B cell (primary cell): ENCODE results near the gene ATG13. TPM values are rescaled to one million over a fixed set of nuclear protein-coding genes. Genes with fewer than 3 reads are reported as not detected.

Source experiments
- ATAC-seq: fragments of 200-7000 bp; cut with Tn5 transposase; one replicate; pipeline ENCODE4 v1.10.0; 2021; ENCODE audit warnings: low read depth, mild to moderate bottlenecking, moderate number of reproducible peaks, moderate library complexity
- CTCF ChIA-PET: fragments of 350-600 bp; sonication (Branson Sonifier 250); formaldehyde crosslinking; loops from one replicate; lab custom pipeline; 2021; ENCODE audit warnings: antibody characterized with exemption, inconsistent platforms; lab: Charles Lee
- POLR2A ChIA-PET: fragments of 350-600 bp; sonication (Branson Sonifier 250); formaldehyde crosslinking; loops from one replicate; lab custom pipeline; 2021; ENCODE audit warnings: antibody characterized with exemption; lab: Charles Lee
- DNase-seq: peaks from one replicate; pipeline ENCODE4 v3.0.0; 2013
- H2AFZ ChIP-seq: 2 replicates; pipeline ENCODE4 v1.6.1; 2012; ENCODE audit warnings: mild to moderate bottlenecking, low read depth, low read length; ENCODE audit not compliant: insufficient read depth, poor library complexity, severe bottlenecking
- H3K27ac ChIP-seq, 2 donors: 1 replicate in 1 of 2; 2 replicates in 1 of 2; pipeline ENCODE4 v1.5.1; 2012 to 2013; ENCODE audit warnings: low read length in 2 of 2, mild to moderate bottlenecking in 2 of 2, moderate library complexity in 1 of 2
- H3K27me3 ChIP-seq, 4 experiments: fragments of 200-600 bp in 1 of 4; sonication (generic) in 1 of 4; replicated peaks in 1 of 4; 1 replicate in 2 of 4; 2 replicates in 2 of 4; pipeline versions ENCODE4 v1.6.1 to v1.7.0; 2013 to 2016; ENCODE audit warnings: low read length in 3 of 4, mild to moderate bottlenecking in 2 of 4, mixed read lengths in 1 of 4, moderate library complexity in 1 of 4; ENCODE audit not compliant: insufficient read depth in 4 of 4, control insufficient read depth in 3 of 4; ENCODE audit errors: control extremely low read depth in 1 of 4
- H3K36me3 ChIP-seq, 2 experiments: replicated peaks in 1 of 2; 1 replicate in 1 of 2; 2 replicates in 1 of 2; pipeline versions ENCODE4 v1.6.1 to v1.7.1; 2013; ENCODE audit warnings: low read length in 1 of 2; ENCODE audit not compliant: insufficient read depth in 2 of 2, control insufficient read depth in 1 of 2; ENCODE audit errors: control extremely low read depth in 1 of 2, extremely low read depth in 1 of 2
- H3K4me1 ChIP-seq, 2 donors: fragments of 200-600 bp in 1 of 2; sonication (generic) in 1 of 2; 1 replicate in 1 of 2; 2 replicates in 1 of 2; pipeline versions ENCODE4 v1.5.1 to v1.6.1; 2013 to 2017; ENCODE audit warnings: low read length in 2 of 2; ENCODE audit not compliant: control insufficient read depth in 2 of 2, insufficient read depth in 2 of 2
- H3K4me2 ChIP-seq: replicated peaks from 2 replicates; pipeline ENCODE3; 2012; ENCODE audit warnings: mild to moderate bottlenecking, low read depth, low read length; ENCODE audit not compliant: poor library complexity, severe bottlenecking
- H3K4me3 ChIP-seq, 5 experiments: fragments of 200-600 bp in 1 of 5; sonication (generic) in 1 of 5; 1 replicate in 3 of 5; 2 replicates in 2 of 5; pipeline versions ENCODE4 v1.5.1 to v1.7.0; 2011 to 2016; ENCODE audit warnings: low read length in 4 of 5, mild to moderate bottlenecking in 4 of 5, low read depth in 2 of 5, control low read depth in 1 of 5, moderate library complexity in 1 of 5; ENCODE audit not compliant: insufficient read depth in 1 of 5; ENCODE audit errors: control extremely low read depth in 1 of 5, extremely low read depth in 1 of 5
- H3K79me2 ChIP-seq: fragments of 200-600 bp; sonication (generic); one replicate; pipeline ENCODE4 v1.6.0; 2016; ENCODE audit warnings: low read length; ENCODE audit not compliant: control insufficient read depth, insufficient read depth
- H3K9ac ChIP-seq: fragments of 200-600 bp; sonication (generic); 2 replicates; pipeline ENCODE4 v1.6.1; 2017; ENCODE audit warnings: mild to moderate bottlenecking, low read length, moderate library complexity
- H3K9me3 ChIP-seq, 3 donors: one replicate each; pipeline versions ENCODE4 v1.6.1 to v1.7.1; 2013; ENCODE audit warnings: low read length in 2 of 3; ENCODE audit not compliant: control insufficient read depth in 2 of 3, insufficient read depth in 1 of 3; ENCODE audit errors: control extremely low read depth in 1 of 3
- H4K20me1 ChIP-seq: 2 replicates; pipeline ENCODE4 v1.6.0; 2012; ENCODE audit warnings: mild to moderate bottlenecking, low read length; ENCODE audit not compliant: insufficient read depth, control insufficient read depth, poor library complexity, severe bottlenecking
- H3K27ac Mint-ChIP-seq: one replicate; pipeline ENCODE4 v1.8.0; 2021; ENCODE audit warnings: mixed read lengths
- H3K27me3 Mint-ChIP-seq: one replicate; pipeline ENCODE4 v1.8.0; 2021; ENCODE audit warnings: mixed read lengths
- H3K4me1 Mint-ChIP-seq: one replicate; pipeline ENCODE4 v1.8.0; 2021; ENCODE audit warnings: mixed read lengths
- H3K4me3 Mint-ChIP-seq: one replicate; pipeline ENCODE4 v1.8.0; 2021; ENCODE audit warnings: mixed read lengths
- H3K9me3 Mint-ChIP-seq: one replicate; pipeline ENCODE4 v1.8.0; 2022; ENCODE audit warnings: mixed read lengths; ENCODE audit not compliant: insufficient read depth
- EZH2 ChIP-seq: IDR thresholded peaks from 2 replicates; pipeline ENCODE4 v1.6.1; 2012; ENCODE audit warnings: borderline replicate concordance, low read depth, mild to moderate bottlenecking, moderate library complexity, low read length; ENCODE audit not compliant: insufficient read depth, poor library complexity, severe bottlenecking
- WGBS: methylation state at CpG from one replicate; pipeline ENCODE4 v1.1.5; 2013; ENCODE audit warnings: missing lambda C conversion rate; ENCODE audit not compliant: insufficient coverage; 5-methylcytosine and 5-hydroxymethylcytosine counted together
- intact Hi-C: fragments of 100-400 bp; cut with micrococcal nuclease; formaldehyde crosslinking; loops from one replicate; pipeline ENCODE4 v1.10.0; 2022
- polyA plus RNA-seq: library from polyadenylated mRNA; depleted of rRNA; stranded (reverse); fragments of >200 nt; gene quantifications from 2 replicates; pipeline ENCODE4 v1.2.3, GENCODE V29; 2012
- total RNA-seq, 2 donors: library from RNA; stranded (reverse); fragments of 120-200 nt in 1 of 2; gene quantifications; 1 replicate in 1 of 2; 2 replicates in 1 of 2; pipeline versions ENCODE4 v1.2.3 to v1.2.4, GENCODE V29; 2013 to 2022
- TF ChIP-seq, protein P1 (sequence below): fragments of 200-600 bp; IDR thresholded peaks from one replicate; pipeline ENCODE4 v1.8.0; 2022; ENCODE audit warnings: antibody characterized with exemption, mild to moderate bottlenecking

ATG13 gene
- total and polyA plus RNA-seq, 2 donors (not counting 1 experiment from before 2014, with no cell fraction given), result 48.5 to 88.8 TPM

DNA sequence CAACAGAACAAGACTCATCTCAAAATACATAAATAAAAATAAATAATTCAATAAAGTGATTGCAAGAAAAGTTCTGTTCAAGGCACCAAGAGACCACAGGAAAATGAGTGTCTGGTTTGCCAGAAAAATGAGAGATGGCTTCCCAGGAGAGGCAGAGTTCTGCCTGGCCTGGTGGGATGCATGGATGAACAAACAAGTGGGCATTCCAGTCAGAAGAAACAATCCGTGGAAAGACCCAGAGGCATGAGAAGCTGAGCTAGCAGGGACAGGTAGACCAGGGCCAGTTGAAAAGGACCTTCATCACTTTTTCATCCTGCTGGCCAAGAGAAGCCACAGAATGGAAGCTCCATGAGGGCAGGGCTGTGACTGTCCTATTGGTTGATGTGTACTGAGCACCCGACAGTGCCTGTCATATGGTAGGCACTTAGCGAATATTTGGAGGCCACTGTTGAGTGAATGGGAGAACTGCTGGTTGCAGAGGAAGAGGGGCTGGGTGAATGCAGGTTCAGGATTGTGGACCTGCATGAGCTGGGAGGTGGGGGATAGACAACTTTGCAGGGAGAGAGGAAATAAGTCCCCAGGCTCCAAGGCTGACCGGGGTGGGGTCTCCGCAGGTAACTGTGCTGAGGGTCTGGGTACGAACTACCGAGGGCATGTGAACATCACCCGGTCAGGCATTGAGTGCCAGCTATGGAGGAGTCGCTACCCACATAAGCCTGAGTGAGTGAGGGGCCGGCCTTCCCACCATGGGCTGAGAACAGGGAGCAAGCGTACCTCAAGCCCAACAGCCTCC is 105.4 kb downstream of the ATG13 start:
- WGBS, result 94% methylated on average over 11 of the region's 11 CpGs
- Histone ChIP-seq H3K9ac (no peak overlapping the region), H3K4me3 (no peak overlapping the region), H3K36me3 (no peaks in the 10 kb centered on the region), H3K79me2 (no peaks in the 10 kb centered on the region), H3K9me3 (no peaks in the 10 kb centered on the region), H3K27ac (no peak overlapping the region), H4K20me1 (no peaks in the 10 kb centered on the region), H3K4me2 (no peak overlapping the region), H2AFZ (no peak overlapping the region), H3K4me1 (no peaks in the 10 kb centered on the region), H3K27me3 (no peaks in the 10 kb centered on the region)
- no peak overlapping the region for H3K4me3 Mint-ChIP-seq
- intact Hi-C loops, result no loop called here
- DNase-seq, result no peak
- no peaks in the 10 kb centered on the region for H3K4me1 Mint-ChIP-seq
- H3K9me3 Mint-ChIP-seq, result no peaks in the 10 kb centered on the region
- POLR2A ChIA-PET, result no interaction called here
- no peak for ATAC-seq
- TF ChIP-seq, protein P1, sequence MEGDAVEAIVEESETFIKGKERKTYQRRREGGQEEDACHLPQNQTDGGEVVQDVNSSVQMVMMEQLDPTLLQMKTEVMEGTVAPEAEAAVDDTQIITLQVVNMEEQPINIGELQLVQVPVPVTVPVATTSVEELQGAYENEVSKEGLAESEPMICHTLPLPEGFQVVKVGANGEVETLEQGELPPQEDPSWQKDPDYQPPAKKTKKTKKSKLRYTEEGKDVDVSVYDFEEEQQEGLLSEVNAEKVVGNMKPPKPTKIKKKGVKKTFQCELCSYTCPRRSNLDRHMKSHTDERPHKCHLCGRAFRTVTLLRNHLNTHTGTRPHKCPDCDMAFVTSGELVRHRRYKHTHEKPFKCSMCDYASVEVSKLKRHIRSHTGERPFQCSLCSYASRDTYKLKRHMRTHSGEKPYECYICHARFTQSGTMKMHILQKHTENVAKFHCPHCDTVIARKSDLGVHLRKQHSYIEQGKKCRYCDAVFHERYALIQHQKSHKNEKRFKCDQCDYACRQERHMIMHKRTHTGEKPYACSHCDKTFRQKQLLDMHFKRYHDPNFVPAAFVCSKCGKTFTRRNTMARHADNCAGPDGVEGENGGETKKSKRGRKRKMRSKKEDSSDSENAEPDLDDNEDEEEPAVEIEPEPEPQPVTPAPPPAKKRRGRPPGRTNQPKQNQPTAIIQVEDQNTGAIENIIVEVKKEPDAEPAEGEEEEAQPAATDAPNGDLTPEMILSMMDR, result no peak
- TF ChIP-seq EZH2, result no peak
- H3K27ac Mint-ChIP-seq, result no peak overlapping the region
- peaks cover 3% of the 10 kb centered on the region for H3K27me3 Mint-ChIP-seq
- CTCF ChIA-PET, result no interaction called here

- POLR2A ChIA-PET, result no interaction called here
- Mint-ChIP-seq H3K27ac (no peak overlapping the region), H3K4me1 (no peaks in the 10 kb centered on the region), H3K27me3 (peaks cover 3% of the 10 kb centered on the region), H3K9me3 (no peaks in the 10 kb centered on the region), H3K4me3 (no peak overlapping the region)
- no peak overlapping the region for H3K9ac ChIP-seq
- H4K20me1 ChIP-seq, result no peaks in the 10 kb centered on the region
- no peak for ATAC-seq
- DNase-seq, result no peak
- intact Hi-C loops, result no loop called here
- H3K36me3 ChIP-seq, result no peaks in the 10 kb centered on the region
- H2AFZ ChIP-seq, result no peak overlapping the region
- no peak overlapping the region for H3K4me2 ChIP-seq
- no peaks in the 10 kb centered on the region for H3K9me3 ChIP-seq
- H3K27ac ChIP-seq, result no peak overlapping the region
- no peaks in the 10 kb centered on the region for H3K4me1 ChIP-seq
- TF ChIP-seq, protein P1, result no peak
- no peak for TF ChIP-seq EZH2
- no peaks in the 10 kb centered on the region for H3K79me2 ChIP-seq
- WGBS, result 97% methylated on average over 7 of the region's 8 CpGs
- no peaks in the 10 kb centered on the region for H3K27me3 ChIP-seq
- CTCF ChIA-PET, result no interaction called here
- no peak overlapping the region for H3K4me3 ChIP-seq
Measured at GRCh38 chr11:46723359-46723680, 106.0 kb downstream of the ATG13 start.
